RKO (cell line): ENCODE measurements around the gene CROCC2.

Experiments used
- DNase-seq: peaks from one replicate; pipeline ENCODE4 v3.0.0-alpha.2; 2016; ENCODE audit warnings: low spot score

CROCC2 gene

DNA sequence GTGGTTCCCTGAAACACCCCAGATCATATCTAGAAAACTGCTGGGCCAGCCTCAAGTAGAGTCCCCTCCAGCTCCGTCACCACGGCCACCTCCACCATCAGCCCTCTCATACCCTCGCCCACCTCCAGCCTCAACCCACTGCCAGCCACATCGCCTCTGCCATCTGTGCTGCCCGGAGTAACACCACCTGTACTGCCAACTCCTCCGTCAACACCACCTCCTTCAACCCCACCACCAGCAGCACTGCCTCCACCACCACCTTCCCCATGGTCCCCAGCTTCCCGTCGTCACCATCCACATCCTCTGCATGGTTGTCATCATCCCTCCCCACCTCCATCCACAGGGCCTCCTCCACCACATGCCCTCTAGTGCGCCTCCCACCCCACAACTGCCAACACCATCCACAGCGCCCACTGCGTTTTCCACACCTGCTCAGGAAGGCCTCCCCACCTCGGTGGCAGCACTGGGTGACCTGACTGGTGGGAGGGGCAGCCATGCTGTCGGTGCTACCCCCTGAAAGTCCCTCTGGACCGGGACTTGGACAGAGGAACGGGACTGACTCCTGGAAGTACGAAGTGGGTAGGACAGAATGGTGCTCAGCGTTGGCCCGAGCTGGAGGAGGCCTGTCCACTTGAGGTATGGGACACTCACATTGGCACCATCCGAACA lies 93.9 kb downstream of the CROCC2 start:
- no peak for DNase-seq

GRCh38 chr2:241000831-241001321 lies 94.7 kb downstream of the CROCC2 start:
- no peak for DNase-seq

DNA sequence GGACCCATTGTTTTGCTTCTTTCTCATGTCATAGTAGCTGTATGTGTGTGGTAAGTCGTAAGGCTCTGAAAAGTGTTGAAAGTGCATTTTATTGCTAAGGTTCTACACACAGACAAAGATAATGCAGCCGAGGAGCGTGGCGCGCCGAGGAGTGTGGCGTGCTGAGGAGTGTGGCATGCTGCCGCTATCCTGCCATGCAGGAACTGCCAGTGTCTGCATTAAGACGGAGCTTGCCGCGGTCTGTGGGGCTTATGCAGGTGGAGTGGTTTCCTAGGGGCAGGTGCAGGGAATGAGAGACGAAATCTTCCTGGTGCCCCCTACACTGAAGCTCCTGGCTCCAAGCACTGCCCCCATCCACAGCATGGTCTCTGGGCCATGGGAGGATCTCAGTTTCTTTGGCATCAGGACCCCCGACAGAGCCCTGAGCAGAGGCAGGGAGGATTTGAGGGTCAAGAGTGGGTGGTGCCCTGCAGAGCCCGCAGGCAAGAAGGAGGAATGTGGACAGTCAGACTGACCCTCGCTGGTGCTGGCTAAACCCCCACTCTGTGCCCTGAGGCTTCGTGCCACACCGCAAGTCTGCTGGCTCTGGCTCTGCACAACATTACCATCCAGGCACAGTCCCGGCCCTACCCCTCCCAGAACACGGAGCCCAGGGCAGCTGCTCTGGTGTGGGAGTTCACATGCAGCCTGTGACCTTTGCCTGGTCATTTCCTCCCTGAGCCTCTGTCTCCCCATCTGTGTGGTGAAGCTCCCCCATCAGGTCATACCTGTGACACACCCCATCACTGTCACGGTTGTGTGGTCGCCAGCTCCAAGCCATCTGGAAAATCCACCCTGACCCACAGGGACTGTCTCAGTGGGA lies 95.5 kb downstream of the CROCC2 start:
- DNase-seq = no peak

DNA sequence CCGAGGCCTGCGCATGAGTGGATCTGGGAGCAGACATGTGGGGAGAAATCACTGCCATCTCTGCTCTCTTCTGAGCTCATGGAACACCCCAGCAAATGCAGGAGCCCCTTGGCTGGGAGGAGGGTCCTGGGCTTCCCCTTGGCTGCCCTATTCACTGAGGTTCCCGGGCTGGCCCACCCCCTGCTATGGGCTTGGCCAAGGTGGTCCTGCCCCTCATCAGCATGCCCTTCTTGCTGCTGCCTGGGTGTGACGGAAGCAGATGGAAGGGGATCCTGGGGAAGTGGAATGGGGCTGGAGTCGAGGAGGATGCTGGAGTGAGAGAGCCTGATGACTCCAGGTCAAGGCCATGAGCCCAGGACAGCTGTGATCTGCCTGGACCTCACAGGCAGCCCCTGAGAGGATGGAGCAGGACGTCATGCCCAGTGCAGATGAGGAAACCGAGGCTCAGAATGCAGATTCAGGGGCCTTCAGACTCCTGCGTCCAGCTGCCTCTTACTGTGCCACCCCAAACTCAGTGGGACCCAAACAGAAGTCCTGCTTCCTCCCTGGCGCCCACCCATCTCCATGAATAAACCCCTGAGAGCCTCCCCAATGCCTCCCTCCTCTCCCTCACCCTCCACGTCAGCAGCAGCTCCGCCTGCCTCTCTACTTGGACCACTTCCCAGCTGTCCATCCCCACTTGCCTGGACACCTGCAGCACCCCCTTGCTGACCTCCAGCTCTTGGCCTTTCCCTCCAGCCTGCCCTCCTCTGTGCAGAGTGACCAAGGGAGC lies 96.3 kb downstream of the CROCC2 start:
- no peak for DNase-seq

- DNase-seq = no peak
Measured at GRCh38 chr2:241003047-241003360, 96.9 kb downstream of the CROCC2 start.

- DNase-seq = no peak
Measured at GRCh38 chr2:241003369-241003768, 97.2 kb downstream of the CROCC2 start.

DNA sequence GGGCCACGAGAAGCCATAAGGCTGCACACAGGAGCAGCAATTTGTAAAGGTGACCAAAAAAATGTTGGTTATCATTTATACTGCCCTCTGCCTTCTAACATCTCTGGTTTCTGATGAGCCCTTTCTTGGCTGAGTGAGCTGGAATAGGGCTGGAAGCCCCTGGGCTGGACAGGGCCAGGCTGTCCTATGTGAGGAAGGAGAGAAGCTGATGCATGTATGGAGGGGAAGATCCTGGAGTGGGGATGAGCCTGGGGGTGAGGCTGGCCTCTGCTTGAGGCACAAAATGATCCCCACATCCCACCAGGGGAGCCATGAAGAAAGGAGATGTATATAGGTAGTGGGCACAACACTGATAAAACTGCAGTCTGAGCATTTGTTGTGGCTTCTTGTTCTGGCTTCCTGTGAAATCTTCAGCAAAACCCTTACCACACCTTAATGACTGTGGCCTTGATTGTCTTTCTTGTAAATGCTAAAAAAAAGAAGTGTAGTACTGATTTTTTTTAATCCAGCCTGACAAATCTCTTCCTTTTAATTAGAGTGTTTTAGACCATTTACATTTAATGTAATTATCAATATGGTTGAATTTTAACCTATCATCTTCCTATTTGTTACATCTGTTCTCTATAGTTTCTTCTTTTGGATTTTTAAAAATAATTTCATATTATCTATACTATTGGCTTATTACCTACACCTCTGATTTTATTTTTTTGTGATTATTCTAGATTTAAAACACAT lies 97.9 kb downstream of the CROCC2 start:
- no peak for DNase-seq

GRCh38 chr2:241005569-241005968 lies 99.4 kb downstream of the CROCC2 start:
- DNase-seq = no peak

DNA sequence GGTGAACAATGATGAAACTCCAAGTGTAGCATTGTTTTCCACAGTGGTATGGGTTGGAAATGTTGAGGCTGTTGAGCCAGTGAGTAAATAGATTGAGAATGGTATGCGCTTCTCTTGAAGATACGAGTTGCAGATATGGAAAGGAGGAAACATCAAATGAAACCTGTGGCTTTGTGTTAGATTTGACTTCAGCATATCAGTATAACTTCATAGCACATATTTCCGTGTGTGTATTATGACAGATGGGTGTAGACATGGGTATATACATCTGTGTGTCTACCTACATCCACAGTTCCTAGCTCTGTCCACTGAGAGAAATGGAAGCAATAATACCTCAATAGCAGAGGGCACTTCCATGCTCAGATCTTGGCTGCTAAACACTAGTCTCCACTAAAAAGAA lies 100.3 kb downstream of the CROCC2 start:
- no peak for DNase-seq

- DNase-seq = no peak
Measured at GRCh38 chr2:241007111-241007510, 101.0 kb downstream of the CROCC2 start.

DNA sequence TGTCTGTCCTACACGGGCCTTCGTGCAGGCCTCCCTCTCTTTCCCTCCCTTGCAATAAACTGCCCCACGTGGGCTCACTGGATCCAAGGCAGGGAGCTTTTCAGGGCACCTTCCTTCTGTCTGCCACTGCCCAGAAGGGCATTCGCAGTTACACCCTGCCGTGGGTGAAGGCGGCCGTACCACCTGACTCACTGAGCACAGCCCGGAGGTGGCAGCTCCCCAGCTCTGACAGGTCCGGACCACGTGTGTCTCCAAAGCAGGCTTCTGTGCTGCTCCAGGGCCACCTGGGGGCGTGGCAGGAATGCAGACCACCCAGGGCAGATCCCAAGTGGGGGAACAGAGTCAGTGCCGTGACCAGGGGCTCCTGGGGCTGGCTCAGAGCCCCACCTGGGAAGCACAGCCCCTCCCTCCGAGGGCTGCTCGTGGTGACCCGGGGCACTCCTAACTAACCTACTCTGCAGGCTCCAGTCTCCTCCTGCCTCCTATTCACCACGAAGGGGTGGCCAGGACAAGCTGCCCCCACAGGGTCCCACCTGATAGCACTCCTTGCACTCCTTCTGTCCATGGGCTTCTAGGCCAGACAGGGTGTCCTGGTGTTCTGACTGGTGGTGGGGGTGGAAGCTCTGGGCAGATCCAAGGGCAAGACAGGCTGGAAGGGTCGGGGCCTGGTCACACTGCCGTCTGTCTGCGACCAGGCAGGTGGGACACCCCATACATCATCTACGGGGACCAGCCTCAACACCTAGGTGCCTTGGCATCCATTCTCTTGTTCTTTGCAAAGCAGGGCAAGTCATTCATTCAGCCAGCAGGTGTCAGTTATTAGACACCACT lies 102.0 kb downstream of the CROCC2 start:
- DNase-seq = no peak

GRCh38 chr2:241008711-241009121 lies 102.6 kb downstream of the CROCC2 start:
- DNase-seq = no peak

GRCh38 chr2:241009191-241009590 lies 103.1 kb downstream of the CROCC2 start:
- DNase-seq = no peak

GRCh38 chr2:241009601-241010530 lies 103.7 kb downstream of the CROCC2 start:
- DNase-seq = no peak

DNA sequence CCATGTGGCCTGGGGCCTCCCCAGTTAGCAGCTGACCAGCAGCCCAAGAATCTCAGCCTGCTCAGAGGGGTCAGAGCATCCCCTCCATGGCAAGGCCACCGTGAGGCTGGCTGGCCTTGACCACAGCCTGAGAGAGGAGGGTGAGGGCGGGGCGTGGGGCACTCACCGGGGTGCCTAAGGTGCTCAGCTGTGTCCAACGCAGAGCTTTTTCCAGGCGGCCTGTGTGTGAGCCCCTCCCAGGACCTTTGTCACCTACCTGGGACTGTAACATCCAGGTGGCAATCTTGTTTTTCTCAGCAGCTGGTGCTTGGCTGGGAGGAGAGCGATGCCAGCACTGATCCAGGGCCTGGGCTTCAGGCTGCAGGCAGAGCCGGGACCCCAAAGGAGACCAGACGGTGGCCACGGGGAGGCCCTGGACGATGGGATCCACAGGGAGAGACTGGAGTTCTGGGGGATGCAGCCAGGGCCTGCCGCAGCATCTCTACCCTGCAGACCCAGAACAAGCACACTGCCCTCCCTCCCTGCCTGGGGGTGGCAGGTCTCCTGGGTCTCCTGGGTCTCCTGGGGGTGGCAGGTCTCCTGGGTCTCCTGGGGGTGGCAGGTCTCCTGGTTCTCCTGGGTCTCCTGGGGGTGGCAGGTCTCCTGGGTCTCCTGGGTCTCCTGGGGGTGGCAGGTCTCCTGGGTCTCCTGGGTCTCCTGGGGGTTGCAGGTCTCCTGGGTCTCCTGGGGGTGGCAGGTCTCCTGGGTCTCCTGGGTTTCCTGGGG lies 104.6 kb downstream of the CROCC2 start:
- no peak for DNase-seq

DNA sequence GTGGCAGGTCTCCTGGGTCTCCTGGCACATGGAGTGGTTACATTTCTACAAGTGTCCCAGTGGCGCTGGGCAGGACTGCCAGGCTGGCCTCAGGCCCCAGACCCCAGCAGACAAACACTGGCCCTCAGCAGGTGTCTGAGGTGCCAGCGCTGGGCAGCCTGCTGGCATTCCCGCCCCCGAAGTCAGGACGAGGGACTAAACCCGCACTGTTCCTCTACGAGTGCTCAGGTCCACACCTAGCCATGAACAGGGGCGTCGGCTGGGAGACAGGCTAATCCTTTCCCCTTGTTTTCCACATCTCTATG lies 105.1 kb downstream of the CROCC2 start:
- no peak for DNase-seq

- no peak for DNase-seq
Measured at GRCh38 chr2:241011751-241012510, 105.8 kb downstream of the CROCC2 start.

DNA sequence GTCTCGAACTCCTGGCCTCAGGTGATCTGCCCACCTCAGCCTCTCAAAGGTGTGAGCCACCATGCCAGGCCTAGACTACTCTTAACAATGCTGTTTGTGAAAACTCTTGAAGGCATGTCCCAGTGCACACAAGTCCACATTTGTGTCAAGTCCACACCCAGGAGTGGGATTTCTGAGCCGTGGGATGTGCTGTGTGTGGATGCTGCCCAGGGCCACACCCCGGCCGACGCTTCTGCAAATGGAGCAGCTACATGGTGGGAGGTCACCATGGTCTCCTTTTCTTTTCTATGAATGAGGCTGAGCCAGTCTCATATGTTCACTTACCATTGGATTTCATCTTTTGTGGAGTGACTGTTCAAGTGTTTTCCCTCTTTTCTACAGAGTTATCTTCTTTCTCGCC lies 108.1 kb downstream of the CROCC2 start:
- DNase-seq = no peak

- no peak for DNase-seq
Measured at GRCh38 chr2:241014764-241015163, 108.6 kb downstream of the CROCC2 start.
